GM21390 (cell line): ENCODE results near the gene PPP6C.
"Not testable (repeated sequence)": the region's sequence is repeated elsewhere in the genome, so short reads cannot be mapped to it uniquely, and the experiment has no call there.

ENCODE experiments used
- ATAC-seq: cut with Tn5 transposase; IDR thresholded peaks from one replicate; pipeline ENCODE4 v1.9.1; 2021; ENCODE audit not compliant: unreplicated experiment

The PPP6C gene

DNA sequence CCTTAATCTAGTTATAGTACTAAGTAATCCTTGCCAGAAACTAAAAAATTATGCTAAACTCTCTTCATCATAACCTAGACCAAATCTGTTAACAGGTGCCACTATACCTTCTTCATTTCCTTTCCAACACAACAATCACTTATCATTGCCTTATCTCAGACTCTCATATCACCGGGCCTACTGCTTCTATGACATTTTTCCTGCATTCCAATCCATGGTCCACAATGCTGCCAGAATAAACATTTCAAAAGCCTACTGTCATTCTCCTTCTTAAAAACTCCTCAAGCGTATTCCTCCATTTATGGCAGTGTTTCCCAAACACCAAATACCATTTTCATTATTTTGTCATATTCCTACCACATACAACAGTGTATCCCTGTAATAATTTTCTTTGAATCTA lies 6.5 kb downstream of the PPP6C start:
- no peak for ATAC-seq

DNA sequence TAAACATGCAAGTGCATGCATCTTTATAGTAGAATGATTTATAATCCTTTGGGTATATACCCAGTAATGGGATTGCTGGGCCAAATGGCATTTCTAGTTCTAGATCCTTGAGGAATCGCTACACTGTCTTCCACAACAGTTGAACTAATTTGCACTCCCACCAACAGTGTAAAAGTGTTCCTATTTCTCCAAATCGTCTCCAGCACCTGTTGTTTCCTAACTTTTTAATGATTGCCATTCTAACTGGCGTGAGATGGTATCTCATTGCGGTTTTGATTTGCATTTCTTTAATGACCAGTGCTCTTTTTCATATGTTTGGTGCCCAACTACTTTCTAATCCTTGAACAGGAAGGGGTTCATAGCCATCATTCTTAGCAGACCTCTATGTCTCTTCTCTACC lies 7.8 kb downstream of the PPP6C start:
- ATAC-seq = not testable (repeated sequence)

DNA sequence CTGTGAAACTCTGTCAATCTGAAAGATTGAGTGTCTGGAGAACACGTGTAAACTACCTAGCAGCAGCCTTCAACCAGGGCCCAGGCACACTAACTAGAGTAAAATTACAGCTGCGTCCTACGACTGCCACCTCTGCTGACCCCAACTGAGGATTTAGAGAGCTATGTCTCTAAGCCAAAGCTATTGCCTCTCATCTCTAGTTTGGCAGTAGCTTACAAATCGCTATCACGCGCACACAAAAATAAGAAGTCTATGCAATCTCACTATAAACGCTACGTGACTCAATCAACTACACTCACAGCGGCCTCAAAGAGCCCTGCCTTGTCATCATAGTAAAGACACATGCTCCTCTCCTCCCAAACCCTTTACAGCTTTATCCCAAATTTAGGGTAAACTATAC lies 8.7 kb downstream of the PPP6C start:
- ATAC-seq = no peak

DNA sequence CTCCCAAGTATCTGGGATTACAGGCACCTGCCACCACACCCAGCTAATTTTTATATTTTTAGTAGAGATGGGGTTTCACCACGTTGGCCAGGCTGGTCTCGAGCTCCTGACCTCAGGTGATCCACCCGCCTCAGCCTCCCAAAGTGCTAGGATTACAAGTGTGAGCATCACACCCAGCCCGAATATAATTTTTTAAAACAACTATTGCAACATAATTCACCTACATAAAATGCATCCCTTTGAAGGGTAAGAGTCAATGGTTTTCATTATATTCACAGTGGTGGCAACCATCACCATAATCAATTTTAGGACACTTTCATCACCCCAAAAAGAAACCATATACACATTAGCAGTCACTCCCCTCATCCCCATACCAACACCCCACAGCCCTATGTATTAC lies 9.8 kb downstream of the PPP6C start:
- ATAC-seq = not testable (repeated sequence)

DNA sequence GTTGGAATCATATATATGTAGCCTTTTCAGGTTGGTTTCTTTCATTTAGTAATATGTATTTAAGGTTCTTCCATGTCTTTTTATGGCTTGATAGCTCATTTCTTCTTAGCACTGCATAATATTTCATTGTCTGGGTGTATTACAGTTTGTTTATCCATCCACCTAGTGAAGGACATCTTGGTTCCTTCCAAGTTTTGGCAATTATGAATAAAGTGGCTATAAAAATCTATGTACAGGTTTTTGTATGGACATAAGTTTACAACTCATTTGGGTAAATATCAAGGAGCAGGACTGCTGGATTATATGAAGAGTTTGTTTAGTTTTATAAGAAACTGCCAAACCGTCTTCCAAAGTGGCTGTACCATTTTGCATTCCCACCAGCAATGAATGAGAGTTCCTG lies 11.7 kb downstream of the PPP6C start:
- ATAC-seq = no peak

DNA sequence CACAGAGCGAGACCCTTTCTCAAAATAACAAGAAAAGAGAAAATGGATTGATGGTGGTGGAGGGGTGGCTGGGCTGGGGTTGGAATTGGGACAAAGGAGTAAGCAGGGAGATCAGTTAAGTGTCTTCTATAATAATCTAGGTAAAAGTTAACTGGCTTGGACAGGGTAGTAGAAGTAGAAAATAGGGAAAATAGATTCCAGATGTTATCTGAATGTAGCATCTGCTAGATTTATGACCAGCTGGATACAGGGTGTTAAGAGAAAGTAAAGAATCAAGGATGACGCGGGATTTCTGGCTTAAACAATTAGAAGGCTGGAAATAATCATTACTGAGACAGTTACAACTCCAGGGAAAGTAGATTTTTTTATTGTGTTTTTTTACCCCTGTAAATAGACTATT lies 13.0 kb downstream of the PPP6C start:
- no peak for ATAC-seq

DNA sequence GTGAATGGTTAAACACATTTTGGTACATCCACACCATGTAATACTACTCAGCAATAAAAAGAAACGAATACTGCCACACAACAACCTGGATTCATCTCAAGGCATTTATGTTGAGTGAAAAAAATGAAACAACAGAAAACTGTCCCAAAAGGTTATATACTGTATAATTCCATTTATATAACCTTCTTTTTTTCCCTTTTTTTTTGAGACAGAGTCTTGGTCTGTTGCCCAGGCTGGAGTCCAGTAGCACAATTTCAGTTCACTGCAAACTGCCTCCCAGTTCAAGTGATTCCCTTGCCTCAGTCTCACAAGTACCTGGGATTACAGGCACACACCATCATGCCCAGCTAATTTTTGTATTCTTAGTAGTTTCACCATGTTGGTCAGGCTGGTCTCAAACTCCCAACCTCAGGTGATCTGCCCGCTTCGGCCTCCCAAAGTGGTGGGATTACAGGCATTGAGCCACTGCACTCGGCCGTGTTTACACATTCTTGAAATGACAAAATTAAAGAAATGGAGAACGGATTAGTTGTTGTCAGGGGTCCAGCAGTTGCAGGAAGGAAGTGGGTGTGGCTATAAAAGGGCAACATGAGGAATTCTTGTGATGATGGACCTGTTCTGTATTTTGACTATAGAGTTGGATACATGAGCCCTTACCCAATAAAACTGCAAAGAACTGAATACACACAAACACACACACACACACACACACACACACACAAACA lies 17.4 kb downstream of the PPP6C start:
- no peak for ATAC-seq

DNA sequence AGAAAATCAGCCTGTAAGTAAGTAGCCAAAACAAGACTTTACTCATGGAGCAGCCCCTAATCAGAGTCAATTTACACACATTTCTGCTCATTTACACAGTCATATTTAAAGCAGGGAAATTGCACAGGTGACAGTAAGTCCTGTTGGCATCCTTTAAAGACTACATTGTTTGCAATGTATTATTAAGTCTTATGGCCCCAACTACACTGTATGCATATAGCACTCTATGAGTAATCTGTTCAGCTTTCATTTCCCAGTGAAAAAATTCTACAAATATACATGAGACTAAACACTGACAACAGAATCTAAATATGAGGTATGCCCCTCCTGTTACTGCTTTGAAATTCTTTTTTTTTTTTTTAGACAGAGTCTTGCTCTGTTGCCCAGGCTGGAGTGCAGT lies 19.7 kb downstream of the PPP6C start:
- ATAC-seq = no peak

DNA sequence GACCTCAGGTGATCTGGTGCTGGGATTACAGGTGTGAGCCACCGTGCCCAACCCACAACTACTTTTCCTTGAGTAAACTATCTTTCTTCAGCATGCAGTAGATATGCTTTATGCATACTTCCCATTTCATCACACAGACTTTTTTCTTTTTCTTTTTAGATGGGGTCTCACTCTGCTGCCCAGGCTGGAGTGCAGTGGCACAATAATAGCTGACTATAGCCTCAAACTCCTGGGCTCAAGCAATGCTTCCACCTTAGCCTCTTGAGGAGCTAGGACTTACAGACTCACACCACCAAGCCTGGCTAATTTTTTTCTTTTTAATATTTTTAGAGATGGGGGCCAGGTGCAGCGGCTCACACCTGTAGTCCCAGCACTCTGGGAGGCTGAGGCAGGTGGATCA lies 22.8 kb downstream of the PPP6C start:
- ATAC-seq = no peak

DNA sequence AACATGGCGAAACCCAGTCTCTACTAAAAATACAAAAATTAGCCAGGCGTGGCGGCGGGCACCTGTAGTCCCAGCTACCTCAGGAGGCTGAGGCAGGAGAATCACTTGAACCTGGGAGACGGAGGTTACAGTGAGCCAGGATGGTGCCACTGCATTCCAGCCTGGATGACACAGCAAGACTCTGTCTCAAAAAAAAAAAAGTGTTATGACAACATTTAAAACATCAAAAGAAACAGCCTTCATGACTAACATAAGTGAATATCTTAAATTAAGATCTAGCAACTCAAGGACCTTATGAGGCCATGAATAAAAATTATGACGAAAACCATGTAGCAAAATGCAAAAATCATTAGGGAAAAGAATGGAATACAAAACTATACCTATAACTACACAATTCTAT lies 26.7 kb downstream of the PPP6C start:
- ATAC-seq = not testable (repeated sequence)

DNA sequence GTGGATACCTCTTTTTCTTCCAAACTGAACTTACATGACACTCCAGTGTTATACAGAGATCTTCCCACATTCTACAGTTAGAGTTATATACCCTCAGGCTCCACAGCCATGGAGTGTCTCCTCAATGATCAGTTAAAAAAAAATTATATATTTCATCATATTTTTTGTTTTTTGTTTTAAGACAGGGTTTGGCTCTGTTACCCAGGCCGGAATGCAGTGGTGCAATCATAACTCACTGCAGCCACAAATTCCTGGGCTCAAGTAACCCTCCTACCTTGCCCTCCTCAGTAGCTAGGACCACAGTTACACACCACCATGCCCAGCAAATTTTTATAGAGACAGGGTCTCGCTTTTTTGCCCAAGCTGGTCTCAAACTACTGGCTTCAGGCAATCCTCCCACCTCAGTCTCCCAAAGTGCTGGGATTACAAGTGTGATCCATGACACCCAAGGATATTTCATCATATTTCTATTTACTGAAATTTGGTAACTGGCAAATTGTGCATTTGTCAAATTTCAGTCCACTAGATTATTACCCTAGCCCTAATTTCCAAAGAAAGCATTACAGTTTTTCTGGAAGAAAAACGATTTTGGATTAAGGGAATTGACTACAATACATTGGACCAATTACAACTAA lies 28.2 kb downstream of the PPP6C start:
- ATAC-seq = no peak

DNA sequence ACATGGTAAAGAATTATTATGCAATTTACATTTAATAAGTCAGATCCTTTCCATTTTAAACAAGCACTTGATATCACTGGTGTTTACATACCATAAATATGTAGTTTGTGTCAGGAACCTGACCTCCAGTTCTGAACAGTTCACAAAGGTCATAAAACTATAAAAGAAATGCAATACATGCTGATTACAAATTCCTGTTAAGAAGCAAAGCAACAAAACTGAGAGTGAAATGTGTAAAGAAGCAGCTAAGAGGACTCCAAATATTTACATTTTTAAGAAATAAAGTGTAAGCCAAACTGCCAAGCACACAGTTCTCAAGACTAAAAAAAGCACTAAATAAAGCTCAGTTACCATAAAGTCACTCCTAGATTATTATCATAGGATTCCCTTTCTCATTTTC lies 28.9 kb downstream of the PPP6C start:
- ATAC-seq = no peak

DNA sequence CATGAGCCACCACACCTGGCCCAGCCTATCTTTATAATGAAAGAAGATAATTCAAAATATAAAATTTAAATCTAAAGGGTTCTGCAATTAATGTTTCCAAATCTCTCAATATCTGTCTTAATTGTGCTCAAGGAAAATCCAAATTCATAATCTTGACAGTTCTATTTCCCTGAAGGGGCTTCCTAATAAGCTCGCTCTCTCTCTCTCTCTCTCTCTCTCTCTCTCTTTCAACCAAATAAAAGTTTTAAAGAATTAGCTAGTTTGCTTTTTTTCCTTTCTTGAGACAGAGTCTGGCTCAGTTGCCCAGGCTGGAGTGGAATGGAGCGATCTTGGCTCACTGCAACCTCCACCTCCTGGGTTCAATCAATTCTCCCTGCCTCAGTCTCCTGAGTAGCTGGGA lies 33.1 kb downstream of the PPP6C start:
- ATAC-seq = no peak

DNA sequence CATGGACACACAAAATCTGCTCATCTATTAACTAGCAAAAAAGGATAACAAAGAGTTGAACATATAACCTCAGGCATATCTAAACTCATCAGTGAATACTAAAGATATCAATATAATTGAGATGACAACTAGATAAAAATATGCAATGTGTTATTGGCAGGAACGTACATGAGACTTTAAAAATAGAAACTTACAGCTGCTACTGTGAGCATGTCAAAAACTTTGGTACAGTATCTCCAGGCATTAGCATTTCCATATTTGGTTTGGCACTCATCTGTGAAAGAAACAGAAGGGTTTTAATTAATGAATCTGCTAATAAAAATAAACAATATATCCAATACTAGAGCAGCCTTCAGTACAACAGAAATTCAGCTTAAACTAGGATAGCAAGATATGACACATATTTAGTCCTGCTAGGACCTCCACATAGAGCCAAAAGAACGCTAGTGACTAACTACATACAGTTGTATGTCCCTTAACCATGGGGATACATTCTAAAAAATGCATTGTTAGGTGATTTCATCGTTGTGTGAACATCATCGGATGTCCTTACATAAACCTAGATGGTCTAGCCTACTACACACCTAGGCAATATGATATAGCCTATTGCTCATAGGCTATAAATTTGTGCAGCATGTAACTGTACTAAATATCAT lies 35.8 kb downstream of the PPP6C start:
- ATAC-seq = no peak

DNA sequence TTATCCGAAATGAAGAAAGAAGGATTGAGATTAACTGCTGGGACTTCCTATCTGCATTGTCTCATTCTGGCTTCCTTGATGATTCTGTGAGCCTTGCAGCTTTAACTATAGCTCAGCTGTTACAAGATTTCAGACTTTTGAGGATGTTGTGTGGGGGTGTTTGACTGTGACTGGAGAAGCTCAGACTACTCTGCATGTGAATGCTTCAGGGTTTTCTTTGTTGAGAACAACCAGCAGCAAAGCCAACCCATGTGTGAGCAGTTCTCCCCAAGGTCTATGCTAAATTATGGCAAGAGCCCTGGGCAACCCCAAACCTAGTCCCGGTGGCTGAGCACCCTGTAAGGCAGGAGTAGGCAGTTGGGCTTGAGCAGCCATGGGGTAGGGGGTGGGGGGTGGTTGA lies 37.9 kb downstream of the PPP6C start:
- no peak for ATAC-seq

DNA sequence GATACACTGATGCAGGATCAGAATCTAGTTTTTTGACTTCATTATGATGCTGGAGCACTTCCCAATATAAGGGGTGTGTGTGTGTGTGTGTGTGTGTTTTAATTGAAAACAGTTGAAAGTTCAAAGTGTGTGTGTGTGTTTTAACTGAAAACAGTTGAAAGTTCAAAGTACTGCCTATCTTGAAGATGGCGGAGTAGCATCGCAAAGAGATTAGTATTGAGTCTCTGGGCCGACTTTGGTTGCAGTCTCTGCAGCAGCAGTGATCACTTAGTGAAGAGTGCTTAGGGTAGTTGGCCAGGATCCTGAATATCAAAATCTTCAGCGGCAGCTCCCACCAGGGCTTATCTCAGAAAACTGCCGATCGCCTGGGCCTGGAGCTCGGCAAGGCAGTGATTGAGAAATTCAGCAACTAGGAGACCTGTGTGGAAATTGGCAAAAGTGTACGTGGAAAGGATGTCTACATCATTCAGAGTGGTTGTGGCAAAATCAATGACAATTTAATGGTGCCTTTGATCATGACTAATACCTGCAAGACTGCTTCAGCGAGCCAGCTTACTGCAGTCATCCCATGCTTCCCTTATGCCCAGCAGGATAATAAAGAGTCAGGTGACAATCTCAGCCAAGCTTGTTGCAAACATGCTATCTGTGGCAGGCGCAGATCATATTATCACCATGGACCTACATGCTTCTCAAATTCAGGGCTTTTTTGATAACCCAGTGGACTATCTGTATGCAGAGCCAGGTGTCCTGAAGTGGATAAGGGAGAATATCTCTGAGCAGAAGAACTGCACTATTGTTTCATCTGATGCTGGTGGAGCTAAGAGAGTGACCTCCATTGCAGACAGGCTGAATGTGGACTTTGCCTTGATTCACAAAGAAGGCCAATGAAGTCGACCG lies 39.0 kb downstream of the PPP6C start:
- no peak for ATAC-seq

DNA sequence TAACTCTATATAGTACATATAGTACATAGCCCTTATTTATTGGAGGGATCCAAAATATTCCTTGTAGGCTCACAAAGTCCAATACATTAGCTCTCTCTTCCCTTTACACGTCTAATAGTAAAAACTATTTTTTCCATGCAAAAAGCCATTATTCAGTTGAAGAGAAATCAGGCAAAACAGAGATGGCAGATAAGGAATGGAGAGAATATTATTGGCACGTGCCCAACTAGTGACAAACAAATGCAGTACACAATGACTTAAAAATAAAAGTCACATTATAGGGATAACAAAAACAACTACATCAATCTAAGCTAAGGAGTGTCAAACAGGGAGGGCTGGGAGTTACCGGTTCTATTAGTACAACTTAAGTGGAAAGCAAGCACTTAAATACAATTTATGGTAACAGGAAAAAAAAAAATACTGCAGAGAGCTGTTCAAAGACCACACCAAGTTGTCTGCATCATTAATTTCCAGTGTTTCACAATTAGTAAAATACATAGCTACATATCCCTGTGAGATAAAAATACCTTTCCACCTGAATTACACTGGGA lies 42.1 kb downstream of the PPP6C start:
- no peak for ATAC-seq

DNA sequence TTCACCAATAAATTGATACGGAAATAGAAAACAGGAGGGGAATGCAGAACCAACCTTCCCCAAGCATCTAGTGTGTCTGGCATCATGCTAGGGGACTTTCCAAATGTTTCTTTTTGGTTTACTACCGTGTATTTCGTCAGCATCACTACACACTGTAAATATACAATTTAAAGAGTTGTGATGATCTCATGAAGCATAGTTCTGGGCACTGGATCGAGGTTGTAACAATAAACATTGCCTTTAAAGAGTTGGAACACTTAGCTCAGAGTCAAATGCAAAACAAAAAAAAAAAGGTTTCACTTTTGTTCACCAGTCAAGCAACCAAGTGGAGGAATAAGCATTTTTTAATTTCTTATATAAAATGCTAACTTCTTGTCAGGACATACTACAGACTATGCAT lies 43.4 kb downstream of the PPP6C start:
- no peak for ATAC-seq

DNA sequence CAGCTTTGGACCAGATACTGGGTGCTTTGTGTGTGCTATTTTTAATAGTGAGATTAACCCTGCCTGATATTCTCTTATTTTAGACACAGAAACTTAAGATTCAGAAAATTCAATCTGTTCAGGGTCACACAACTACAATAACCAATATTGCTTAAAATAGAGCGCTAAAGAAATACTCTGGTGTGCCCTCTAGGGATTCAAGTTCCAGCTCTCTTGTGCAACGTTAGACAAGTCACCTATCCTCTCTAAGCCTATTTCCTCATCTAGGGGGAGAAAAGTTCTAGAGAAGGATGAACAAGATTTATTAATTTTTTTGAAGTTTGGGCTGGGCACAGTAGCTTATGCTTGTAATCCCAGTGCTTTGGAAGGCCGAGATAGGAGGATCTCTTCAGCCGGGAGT lies 44.2 kb downstream of the PPP6C start:
- no peak for ATAC-seq

DNA sequence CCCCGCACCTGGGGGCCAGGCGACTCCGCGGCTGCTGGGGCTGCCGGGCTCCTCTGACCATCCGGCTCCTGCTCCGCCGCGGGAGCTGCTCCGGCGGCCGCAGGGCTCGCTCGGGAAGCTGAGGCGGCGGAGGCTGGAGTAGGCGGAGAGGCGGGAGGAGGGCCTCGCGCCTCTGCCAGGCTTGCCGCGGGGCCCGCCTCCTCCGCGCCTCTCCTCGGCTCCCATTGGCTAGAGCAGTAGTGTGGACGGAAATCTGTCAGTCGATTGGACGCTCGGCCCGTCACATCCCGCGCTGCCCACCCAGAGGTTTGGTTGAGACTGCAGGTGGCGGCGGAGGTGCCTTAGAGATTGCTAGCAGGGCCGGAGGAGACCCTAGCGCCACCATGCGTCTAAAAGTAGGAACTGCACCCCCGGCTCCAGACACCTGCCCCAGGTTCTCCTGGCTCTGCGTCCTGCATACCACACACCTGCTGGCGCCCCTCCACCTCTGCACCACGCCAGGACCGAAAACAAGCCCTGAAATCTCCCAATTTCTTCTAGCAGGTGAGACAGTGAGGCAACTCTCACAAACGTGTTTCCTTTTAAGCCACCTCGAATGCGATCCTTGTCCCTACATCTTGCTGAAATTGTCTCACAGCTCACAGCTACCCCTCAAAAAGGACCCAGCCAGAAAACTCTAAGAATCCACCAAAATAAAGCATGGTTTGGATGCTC lies 46.1 kb downstream of the PPP6C start, which contains the start of gene SCAI:
Gene SCAI (minus strand): TSS at position 152 of the 714 bp plus-strand sequence. CDS start 91 bp downstream, at position 61.
- ATAC-seq = peak; percentile 97
